Dermis microvascular lymphatic vessel endothelial cell (primary cell): ENCODE results near the gene ZNF692. TPM values are rescaled to one million over a fixed set of nuclear protein-coding genes. Genes with fewer than 3 reads are reported as not detected.
A peak's percentile ranks its signal among the peaks of the same experiment; 100 is the strongest.
"Not testable (repeated sequence)": the region's sequence is repeated elsewhere in the genome, so short reads cannot be mapped to it uniquely, and the experiment has no call there.

Experiments
- DNase-seq, 2 donors: peaks; one replicate each; pipeline versions ENCODE4 v3.0.0 to v3.0.0-alpha.2; 2010; ENCODE audit warnings: low read depth in 2 of 2
- total RNA-seq: library from RNA; depleted of rRNA; stranded (reverse); fragments of >200 nt; gene quantifications from 2 replicates; pipeline ENCODE4 v1.2.1, GENCODE V29; 2014

ZNF692 gene
- total RNA-seq, 1 donor from 2014 or later: 5.0 TPM

DNA sequence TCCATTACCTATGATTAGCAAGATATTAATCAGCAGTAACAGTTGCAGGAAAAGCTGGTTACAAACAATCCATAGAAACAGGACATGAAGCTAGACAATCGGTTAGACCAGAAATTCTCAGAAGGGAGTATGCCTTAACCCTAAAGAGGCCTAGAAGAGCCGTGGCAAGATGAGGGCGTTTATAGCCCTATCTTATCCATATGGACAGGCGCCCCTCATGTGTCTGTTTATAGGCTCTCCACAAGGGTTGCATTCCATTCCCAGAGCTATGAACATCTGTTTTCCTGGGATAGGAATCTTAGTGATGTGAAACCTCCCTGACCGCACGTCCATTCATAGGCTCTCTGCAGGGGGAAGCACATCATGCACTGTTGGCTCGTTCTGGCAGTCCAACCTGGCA is 23.5 kb upstream of the ZNF692 start:
- DNase-seq: not testable (repeated sequence)

DNA sequence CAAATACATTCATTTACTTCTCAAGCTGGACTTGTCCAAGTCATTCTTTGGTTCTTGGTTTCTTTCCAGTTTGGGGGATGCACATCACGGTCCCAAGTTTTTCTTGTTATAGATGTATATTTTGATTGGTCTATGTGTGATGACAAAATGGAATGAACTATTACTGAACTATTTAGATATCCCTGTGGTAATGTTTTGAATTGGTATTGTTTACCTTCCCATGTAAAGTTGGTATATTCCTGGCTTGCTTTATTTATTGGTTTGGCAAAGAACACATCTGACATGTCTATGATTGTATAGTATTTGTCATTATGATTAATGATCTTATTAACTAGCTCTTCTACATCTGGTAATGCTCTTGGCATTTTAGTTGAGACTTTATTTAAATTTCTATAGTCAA is 22.4 kb upstream of the ZNF692 start:
- DNase-seq: no peak

GRCh38 chr1:248873993-248874533 is 15.2 kb upstream of the ZNF692 start:
- DNase-seq: peak; percentile 89 to 90

- peak; percentile 91 to 96 for DNase-seq
Measured at GRCh38 chr1:248873409-248873992, 14.6 kb upstream of the ZNF692 start.

- DNase-seq: peak; percentile 52 to 76
Measured at GRCh38 chr1:248872752-248873408, 14.0 kb upstream of the ZNF692 start.

DNA sequence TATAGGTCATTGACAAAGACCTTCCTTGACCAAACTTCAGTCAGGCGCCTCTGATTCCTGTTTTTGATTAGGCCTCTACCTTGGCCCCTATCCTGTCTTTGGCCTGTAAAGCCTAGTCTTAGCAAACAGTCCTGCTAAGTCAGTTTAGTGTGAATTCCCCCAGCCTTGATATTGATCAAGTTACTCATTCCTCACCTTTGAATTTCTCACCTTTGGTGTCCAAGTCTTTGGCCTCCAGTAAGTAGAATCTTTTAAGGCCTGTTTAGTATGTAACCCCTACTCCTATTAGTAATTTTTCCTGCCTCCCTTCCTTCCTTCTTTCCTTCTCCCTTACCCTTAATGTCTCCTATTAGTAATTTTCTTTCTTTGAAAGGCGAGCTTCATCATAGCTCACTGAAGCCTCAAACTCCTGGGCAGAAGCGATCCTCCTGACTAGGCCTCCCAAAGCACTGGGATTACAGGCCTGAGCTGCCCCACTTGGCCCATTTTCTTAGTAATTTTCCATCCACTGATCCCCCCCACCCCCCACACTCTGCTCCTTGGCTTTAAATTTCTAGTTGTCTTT is 13.0 kb upstream of the ZNF692 start:
- no peak for DNase-seq

DNA sequence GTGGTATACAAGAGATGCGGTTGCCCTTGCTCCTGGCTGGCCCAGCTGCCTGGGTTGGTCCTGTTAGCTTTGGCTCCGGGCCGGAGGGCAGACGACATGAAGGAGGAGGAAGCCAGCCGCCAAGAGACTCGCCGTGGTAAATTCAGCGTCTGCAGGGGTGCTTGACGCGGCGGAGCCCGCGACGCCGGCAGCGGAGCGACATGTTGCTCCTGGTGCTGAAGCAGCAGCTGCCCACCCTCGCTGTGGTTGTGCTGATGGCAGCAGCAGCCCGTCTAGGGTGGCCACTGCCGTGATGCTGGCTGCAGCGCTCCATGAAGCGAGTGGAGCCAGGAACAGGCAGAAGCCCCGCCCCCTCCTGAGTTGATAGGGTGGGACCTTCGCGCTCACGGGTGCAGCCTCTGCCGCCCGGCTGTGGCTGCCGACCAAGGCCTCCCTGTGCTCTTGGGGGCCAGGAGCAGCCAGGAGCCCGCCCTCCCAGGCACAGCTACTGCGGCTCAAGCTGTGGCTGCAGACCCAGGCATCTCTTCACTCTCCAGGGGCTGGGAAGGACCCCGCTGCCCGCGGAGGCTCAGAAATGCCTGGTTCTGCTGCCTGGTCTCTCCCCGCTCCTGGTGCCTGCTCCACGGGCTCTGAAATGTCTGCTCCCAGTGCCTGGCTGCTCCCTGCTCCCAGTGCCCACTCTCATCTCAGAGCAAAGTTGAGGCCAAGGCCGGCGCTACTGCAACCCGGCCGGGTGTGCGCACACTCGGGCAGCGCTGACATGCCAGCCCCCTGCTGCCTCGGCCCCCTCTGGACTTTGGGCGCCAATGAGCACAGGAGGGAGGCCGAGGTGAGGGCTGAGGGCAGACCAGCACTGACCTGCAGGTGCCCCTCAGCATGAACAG is 4.4 kb upstream of the ZNF692 start:
- DNase-seq: peak in 1 of 2 donors; percentile 82

DNA sequence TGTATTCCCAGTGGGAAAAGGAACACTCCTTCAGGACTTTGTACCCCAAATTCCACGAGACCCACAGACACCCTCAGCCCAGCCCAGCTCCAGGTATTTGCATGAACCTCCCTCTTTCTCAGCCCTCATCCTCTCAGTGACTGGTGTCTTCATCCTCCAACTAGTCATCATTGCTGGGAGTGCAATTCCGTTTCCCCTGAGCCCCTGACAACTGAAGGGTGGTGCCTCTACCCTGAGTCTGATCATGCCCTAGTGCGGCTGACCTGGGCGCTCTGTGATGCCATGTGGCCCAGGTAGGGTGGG is 3.8 kb upstream of the ZNF692 start:
- no peak for DNase-seq

- no peak for DNase-seq
Measured at GRCh38 chr1:248861616-248862015, 2.7 kb upstream of the ZNF692 start.

DNA sequence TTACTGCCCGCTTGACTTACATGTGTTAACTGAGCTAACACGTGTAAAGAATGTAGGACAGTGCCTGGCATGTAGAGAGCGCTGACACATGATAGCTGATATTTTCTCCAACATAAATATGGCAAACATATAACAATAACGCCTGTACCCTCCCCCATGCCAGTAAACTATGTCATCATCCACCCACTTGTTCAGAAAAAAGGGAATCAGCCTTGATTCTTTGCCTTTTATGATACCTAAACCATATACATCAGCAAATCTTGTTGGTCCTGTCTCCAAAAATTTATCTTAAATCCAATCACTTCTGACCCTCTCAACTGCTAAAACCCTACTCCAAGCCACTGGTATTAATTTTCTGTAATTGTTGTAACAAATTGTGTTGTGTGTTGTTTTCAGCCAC is 1.1 kb upstream of the ZNF692 start:
- no peak for DNase-seq

DNA sequence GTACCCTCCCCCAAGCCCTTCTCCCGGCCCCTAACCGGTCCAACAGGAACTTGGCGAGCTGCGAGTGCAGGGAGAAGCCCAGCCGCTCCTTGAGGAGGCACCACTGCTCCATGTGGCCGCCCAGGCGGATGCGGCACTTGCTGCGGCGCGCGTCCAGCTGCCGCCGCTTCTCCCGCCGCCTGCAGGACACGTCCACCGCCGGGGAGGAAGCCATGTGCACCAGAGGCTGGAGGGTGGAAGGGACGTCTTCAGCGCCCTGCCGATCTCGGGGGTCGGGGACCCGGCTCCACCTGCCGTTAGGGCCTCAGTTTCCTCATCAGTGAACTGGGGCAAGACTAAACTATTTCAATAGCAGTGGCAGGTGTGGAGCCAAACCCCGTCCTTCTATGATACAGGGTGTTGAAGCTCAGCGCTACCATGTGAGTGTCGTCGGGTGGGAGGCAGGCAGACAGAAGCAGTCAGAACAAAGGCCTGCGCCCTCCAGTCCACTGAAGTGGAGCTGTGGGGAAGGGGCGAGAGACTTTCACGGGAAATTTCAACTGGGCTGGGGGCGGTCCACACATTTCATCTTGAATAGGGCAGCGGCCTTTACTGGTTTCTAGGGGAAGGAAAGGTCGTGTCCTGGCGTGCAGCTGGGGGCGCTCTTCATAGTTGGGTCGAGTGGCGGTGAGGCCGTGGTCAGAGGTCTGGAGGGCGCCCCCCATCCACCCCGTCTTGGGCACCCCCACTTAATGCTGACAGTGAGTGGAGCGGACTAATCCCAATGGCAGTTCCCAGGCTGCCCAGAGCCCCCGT is 592 bp downstream of the ZNF692 start:
- DNase-seq: peak in 1 of 2 donors; percentile 70

GRCh38 chr1:248857749-248858095 is 1.2 kb downstream of the ZNF692 start:
- no peak for DNase-seq

- DNase-seq: no peak
Measured at GRCh38 chr1:248857201-248857600, 1.7 kb downstream of the ZNF692 start.

DNA sequence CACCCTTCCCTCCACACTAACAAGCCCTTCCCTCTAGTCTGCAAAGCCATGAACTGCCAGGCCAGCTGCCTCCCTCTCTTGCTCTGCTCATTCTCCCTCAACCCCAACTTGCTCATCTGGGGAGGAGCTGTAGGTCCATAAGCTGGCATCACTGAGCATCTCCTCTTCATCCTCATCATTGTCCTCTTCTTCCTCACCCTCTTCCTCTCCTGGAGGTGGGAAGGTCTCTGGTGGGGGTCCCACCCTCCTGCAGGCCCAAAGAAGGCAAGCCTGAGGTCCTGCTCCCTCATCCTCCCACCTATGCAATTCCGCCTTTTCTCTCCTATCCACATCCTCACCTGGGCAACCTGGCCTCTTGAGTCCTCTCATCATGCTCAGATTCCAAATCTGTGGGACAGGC is 2.7 kb downstream of the ZNF692 start:
- no peak for DNase-seq

GRCh38 chr1:248855580-248855979 is 3.3 kb downstream of the ZNF692 start:
- no peak for DNase-seq

- DNase-seq: no peak
Measured at GRCh38 chr1:248853663-248854375, 5.1 kb downstream of the ZNF692 start.

DNA sequence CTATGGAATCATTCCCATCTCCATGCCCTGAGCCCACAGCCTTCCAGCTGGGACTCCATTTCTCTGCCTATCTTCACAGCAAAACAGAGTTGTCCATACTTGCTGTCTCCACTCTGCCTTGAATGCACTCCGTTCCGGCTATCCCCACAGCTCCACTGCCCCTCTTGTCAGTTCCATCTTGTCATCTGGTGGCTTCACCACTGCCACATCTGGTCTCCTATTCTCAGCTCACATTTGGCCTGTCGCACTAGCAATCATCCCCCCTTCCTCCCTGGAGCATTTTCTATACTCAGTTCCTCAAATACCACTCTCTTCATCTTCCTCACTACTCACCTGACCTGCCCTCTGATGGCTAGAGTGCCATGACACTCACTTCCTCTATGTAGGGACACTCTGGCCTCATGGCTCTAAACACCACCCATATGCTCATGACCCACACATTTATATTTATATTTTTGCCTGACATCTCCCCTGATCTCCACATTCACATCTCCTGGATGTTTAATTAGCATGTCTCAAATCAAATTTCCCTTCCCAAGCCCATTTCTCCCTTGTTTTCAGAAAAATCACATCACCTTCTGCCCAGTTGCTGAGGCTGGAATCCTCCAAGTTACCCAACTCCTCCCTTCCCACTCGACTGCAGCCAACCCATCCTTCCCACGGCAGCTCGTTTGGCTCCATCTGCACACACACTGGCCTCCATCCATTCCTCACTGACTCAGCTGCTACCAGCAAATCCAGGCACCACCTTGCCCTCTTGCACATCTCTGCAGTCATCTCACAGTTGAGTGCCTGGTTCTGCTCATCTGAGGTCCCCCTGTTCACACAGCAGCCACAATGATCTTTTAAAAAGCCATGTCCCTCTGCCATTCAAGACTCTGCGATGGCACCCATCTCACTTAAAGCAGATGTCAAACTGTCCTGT is 6.1 kb downstream of the ZNF692 start:
- no peak for DNase-seq

- no peak for DNase-seq
Measured at GRCh38 chr1:248851390-248851789, 7.5 kb downstream of the ZNF692 start.

GRCh38 chr1:248850536-248851251 is 8.2 kb downstream of the ZNF692 start:
- no peak for DNase-seq
